ENCODE measurements around the gene PLPPR4.

DNA sequence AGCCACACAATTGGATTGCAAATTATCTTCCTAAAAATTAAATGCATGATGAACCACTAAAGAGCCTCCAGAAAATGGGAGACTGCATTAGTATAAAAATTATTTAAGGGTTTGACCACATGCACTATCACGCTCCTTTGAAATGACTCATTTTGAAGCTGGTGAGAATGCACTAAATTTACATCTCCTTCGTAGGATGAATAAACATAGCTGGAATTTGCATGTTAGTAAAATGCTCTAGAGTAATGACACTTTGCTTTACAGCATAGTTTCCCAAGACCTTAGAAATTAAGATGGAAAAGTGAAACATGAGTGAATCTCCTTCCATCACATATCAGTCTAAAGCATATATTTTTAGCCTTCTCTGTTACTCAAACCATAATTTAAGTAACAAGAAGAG is 2.4 kb downstream of the PLPPR4 start:
- TF ChIP-seq, protein P1, sequence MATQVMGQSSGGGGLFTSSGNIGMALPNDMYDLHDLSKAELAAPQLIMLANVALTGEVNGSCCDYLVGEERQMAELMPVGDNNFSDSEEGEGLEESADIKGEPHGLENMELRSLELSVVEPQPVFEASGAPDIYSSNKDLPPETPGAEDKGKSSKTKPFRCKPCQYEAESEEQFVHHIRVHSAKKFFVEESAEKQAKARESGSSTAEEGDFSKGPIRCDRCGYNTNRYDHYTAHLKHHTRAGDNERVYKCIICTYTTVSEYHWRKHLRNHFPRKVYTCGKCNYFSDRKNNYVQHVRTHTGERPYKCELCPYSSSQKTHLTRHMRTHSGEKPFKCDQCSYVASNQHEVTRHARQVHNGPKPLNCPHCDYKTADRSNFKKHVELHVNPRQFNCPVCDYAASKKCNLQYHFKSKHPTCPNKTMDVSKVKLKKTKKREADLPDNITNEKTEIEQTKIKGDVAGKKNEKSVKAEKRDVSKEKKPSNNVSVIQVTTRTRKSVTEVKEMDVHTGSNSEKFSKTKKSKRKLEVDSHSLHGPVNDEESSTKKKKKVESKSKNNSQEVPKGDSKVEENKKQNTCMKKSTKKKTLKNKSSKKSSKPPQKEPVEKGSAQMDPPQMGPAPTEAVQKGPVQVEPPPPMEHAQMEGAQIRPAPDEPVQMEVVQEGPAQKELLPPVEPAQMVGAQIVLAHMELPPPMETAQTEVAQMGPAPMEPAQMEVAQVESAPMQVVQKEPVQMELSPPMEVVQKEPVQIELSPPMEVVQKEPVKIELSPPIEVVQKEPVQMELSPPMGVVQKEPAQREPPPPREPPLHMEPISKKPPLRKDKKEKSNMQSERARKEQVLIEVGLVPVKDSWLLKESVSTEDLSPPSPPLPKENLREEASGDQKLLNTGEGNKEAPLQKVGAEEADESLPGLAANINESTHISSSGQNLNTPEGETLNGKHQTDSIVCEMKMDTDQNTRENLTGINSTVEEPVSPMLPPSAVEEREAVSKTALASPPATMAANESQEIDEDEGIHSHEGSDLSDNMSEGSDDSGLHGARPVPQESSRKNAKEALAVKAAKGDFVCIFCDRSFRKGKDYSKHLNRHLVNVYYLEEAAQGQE (IDR thresholded peaks at IDR 0.05; ENCODE audit: insufficient read depth in 1 of 2, low read depth in 2 of 2, low read length in 2 of 2) = no peak
- TF ChIP-seq POLR2AphosphoS5 (IDR thresholded peaks at IDR 0.05; ENCODE audit: low read depth, low read length) (no peak), SIN3A (IDR thresholded peaks at IDR 0.05; ENCODE audit: borderline replicate concordance, insufficient read depth, low read length) (no peak), TAF1 (IDR thresholded peaks at IDR 0.05; ENCODE audit: borderline replicate concordance, insufficient read depth, low read length) (no peak), FOXP2 (optimal IDR thresholded peaks at IDR 0.05; ENCODE audit: borderline replicate concordance, extremely low read depth, extremely low read length, insufficient read depth) (no peak)
